GM23248 (cell line): ENCODE data around the gene NRCAM.

Source experiments
- EZH2 ChIP-seq: fragments of 200-600 bp; sonication (generic); IDR thresholded peaks from 2 replicates; pipeline ENCODE4 v1.6.1; 2018; ENCODE audit warnings: antibody characterized with exemption, mild to moderate bottlenecking; ENCODE audit not compliant: insufficient read depth, poor library complexity, severe bottlenecking
- EZH2phosphoT487 ChIP-seq: fragments of 200-600 bp; sonication (generic); IDR thresholded peaks from 2 replicates; pipeline ENCODE4 v1.6.1; 2018; ENCODE audit warnings: antibody characterized with exemption, moderate library complexity, mild to moderate bottlenecking, low read depth; ENCODE audit not compliant: insufficient read depth

GRCh38 chr7:108409146-108409545 lies 47.1 kb downstream of the NRCAM start:
- TF ChIP-seq EZH2 (no peak), EZH2phosphoT487 (no peak)
